ENCODE measurements around the gene IQGAP3. TPM values are rescaled to one million over a fixed set of nuclear protein-coding genes. Genes with fewer than 3 reads are reported as not detected.

Gene IQGAP3
- total and polyA plus RNA-seq, 2 donors (not counting 1 experiment from before 2014, with no cell fraction given) = 2.7 to 16.0 TPM

DNA sequence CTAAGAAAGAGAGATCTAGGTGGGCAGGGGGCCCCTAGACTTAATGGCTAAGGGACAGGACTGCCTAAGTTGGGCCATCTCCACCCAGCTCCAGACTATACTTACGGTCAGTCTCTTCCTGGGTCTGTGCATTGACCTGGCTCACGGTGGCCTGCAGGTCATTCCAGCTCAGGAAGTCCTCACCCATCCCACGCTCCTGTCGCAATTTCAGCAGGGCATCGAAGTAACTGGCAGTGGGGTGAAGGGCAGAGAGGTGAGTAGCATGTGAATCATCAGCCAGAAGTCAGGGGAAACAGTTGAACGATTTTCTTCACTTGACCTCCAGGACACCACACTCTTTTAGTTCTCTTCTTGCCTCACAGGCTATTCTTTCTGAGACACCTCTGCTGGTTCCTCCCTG, 20.5 kb downstream of the IQGAP3 start:
- Histone ChIP-seq H2AFZ (ENCODE audit: low read length) (no peak overlapping the region), H3K79me2 (ENCODE audit: control insufficient read depth, insufficient read depth, low read length) (no peaks in the 10 kb centered on the region), H3K9me3 (ENCODE audit: control insufficient read depth, insufficient read depth, low read depth, low read length) (no peaks in the 10 kb centered on the region), H3K36me3 (ENCODE audit: control insufficient read depth, insufficient read depth, low read length) (peaks cover 31% of the 10 kb centered on the region), H3K27me3 (ENCODE audit: control insufficient read depth, insufficient read depth, low read length) (no peaks in the 10 kb centered on the region), H3K27ac (ENCODE audit: insufficient read depth, low read length) (no peak overlapping the region), H4K20me1 (ENCODE audit: control insufficient read depth, extremely low read depth, insufficient read depth, low read length) (no peaks in the 10 kb centered on the region), H3K4me2 (ENCODE audit: extremely low read depth, insufficient read depth, low read length) (no peak overlapping the region), H3K4me1 (ENCODE audit: control insufficient read depth, extremely low read depth, insufficient read depth, low read length) (no peaks in the 10 kb centered on the region), H3K9ac (ENCODE audit: insufficient read depth, low read length) (no peak overlapping the region), H3K4me3 (replicated peaks in 1 of 4; ENCODE audit: control extremely low read depth in 1 of 4, insufficient read depth in 1 of 4, low read depth in 3 of 4, low read length in 4 of 4) (no peak overlapping the region)
- DNase-seq (ENCODE audit: low read depth in 2 of 2) = peak in 1 of 2 donors; percentile 27
- TF ChIP-seq EZH2 (IDR thresholded peaks at IDR 0.05; ENCODE audit: low read length, missing control alignments) (no peak), CTCF (conservative IDR thresholded peaks at IDR 0.05 in 1 of 2, IDR thresholded peaks at IDR 0.05 in 1 of 2; ENCODE audit: low read depth in 1 of 2, low read length in 2 of 2) (no peak)

GRCh38 chr1:156551066-156551643, 21.2 kb downstream of the IQGAP3 start:
- TF ChIP-seq EZH2 (IDR thresholded peaks at IDR 0.05; ENCODE audit: low read length, missing control alignments) (no peak), CTCF (conservative IDR thresholded peaks at IDR 0.05 in 1 of 2, IDR thresholded peaks at IDR 0.05 in 1 of 2; ENCODE audit: low read depth in 1 of 2, low read length in 2 of 2) (no peak)
- Histone ChIP-seq H3K4me1 (ENCODE audit: control insufficient read depth, extremely low read depth, insufficient read depth, low read length) (no peaks in the 10 kb centered on the region), H3K4me3 (replicated peaks in 1 of 4; ENCODE audit: control extremely low read depth in 1 of 4, insufficient read depth in 1 of 4, low read depth in 3 of 4, low read length in 4 of 4) (no peak overlapping the region), H3K9me3 (ENCODE audit: control insufficient read depth, insufficient read depth, low read depth, low read length) (no peaks in the 10 kb centered on the region), H4K20me1 (ENCODE audit: control insufficient read depth, extremely low read depth, insufficient read depth, low read length) (no peaks in the 10 kb centered on the region), H3K27me3 (ENCODE audit: control insufficient read depth, insufficient read depth, low read length) (no peaks in the 10 kb centered on the region), H3K4me2 (ENCODE audit: extremely low read depth, insufficient read depth, low read length) (no peak overlapping the region), H3K9ac (ENCODE audit: insufficient read depth, low read length) (no peak overlapping the region), H2AFZ (ENCODE audit: low read length) (no peak overlapping the region), H3K27ac (ENCODE audit: insufficient read depth, low read length) (no peak overlapping the region), H3K36me3 (ENCODE audit: control insufficient read depth, insufficient read depth, low read length) (peaks cover 27% of the 10 kb centered on the region), H3K79me2 (ENCODE audit: control insufficient read depth, insufficient read depth, low read length) (no peaks in the 10 kb centered on the region)
- no peak for DNase-seq (ENCODE audit: low read depth in 2 of 2)

- TF ChIP-seq EZH2 (IDR thresholded peaks at IDR 0.05; ENCODE audit: low read length, missing control alignments) = no peak
- no peak for TF ChIP-seq CTCF (conservative IDR thresholded peaks at IDR 0.05 in 1 of 2, IDR thresholded peaks at IDR 0.05 in 1 of 2; ENCODE audit: low read depth in 1 of 2, low read length in 2 of 2)
- no peaks in the 10 kb centered on the region for H3K4me1 ChIP-seq (ENCODE audit: control insufficient read depth, extremely low read depth, insufficient read depth, low read length)
- no peaks in the 10 kb centered on the region for H3K9me3 ChIP-seq (ENCODE audit: control insufficient read depth, insufficient read depth, low read depth, low read length)
- no peaks in the 10 kb centered on the region for H3K27me3 ChIP-seq (ENCODE audit: control insufficient read depth, insufficient read depth, low read length)
- no peak overlapping the region for H3K4me3 ChIP-seq (replicated peaks in 1 of 4; ENCODE audit: control extremely low read depth in 1 of 4, insufficient read depth in 1 of 4, low read depth in 3 of 4, low read length in 4 of 4)
- H3K36me3 ChIP-seq (ENCODE audit: control insufficient read depth, insufficient read depth, low read length) = peaks cover 22% of the 10 kb centered on the region
- no peak overlapping the region for H2AFZ ChIP-seq (ENCODE audit: low read length)
- no peak overlapping the region for H3K9ac ChIP-seq (ENCODE audit: insufficient read depth, low read length)
- no peak overlapping the region for H3K4me2 ChIP-seq (ENCODE audit: extremely low read depth, insufficient read depth, low read length)
- no peak for DNase-seq (ENCODE audit: low read depth in 2 of 2)
- no peaks in the 10 kb centered on the region for H4K20me1 ChIP-seq (ENCODE audit: control insufficient read depth, extremely low read depth, insufficient read depth, low read length)
- no peak overlapping the region for H3K27ac ChIP-seq (ENCODE audit: insufficient read depth, low read length)
- no peaks in the 10 kb centered on the region for H3K79me2 ChIP-seq (ENCODE audit: control insufficient read depth, insufficient read depth, low read length)
Observed at GRCh38 chr1:156550346-156550745, 22.0 kb downstream of the IQGAP3 start.
